SK-N-SH treated with all-trans-retinoic acid at 6 μM for 48 hours (cell line): Measurements from ENCODE around the gene SERTAD3.

Source experiments
- CSDC2 ChIP-seq: fragments of 250-450 bp; sonication (Bioruptor Pico); IDR thresholded peaks from 2 replicates; pipeline ENCODE4 v1.5.0; 2020; ENCODE audit warnings: mild to moderate bottlenecking, moderate library complexity
- ESRRG ChIP-seq: fragments of 250-450 bp; sonication (Bioruptor Pico); IDR thresholded peaks from 2 replicates; pipeline ENCODE4 v1.6.1; 2021; ENCODE audit warnings: mild to moderate bottlenecking
- ISL1 ChIP-seq: fragments of 250-450 bp; sonication (Bioruptor Pico); IDR thresholded peaks from 2 replicates; pipeline ENCODE4 v2.1.2; 2022; ENCODE audit warnings: mild to moderate bottlenecking, moderate library complexity
- RARB ChIP-seq: fragments of 250-450 bp; sonication (Bioruptor Pico); IDR thresholded peaks from 2 replicates; pipeline ENCODE4 v1.8.0; 2021; ENCODE audit warnings: mild to moderate bottlenecking, moderate library complexity
- ZFP3 ChIP-seq: fragments of 250-450 bp; sonication (Bioruptor Pico); IDR thresholded peaks from 2 replicates; pipeline ENCODE4 v1.5.0; 2020; ENCODE audit warnings: mild to moderate bottlenecking, moderate library complexity
- ZNF70 ChIP-seq: fragments of 450-650 bp; formaldehyde crosslinking; IDR thresholded peaks from 2 replicates; pipeline ENCODE4 v1.5.0; 2020; ENCODE audit warnings: mild to moderate bottlenecking, moderate library complexity
- ZNF8 ChIP-seq: fragments of 450-650 bp; formaldehyde crosslinking; IDR thresholded peaks from 2 replicates; pipeline ENCODE4 v1.5.0; 2020; ENCODE audit warnings: mild to moderate bottlenecking, moderate library complexity
- TF ChIP-seq, protein P1 (sequence below): fragments of 250-450 bp; sonication (Bioruptor Pico); IDR thresholded peaks from 2 replicates; pipeline ENCODE4 v1.8.0; 2020; ENCODE audit warnings: mild to moderate bottlenecking, moderate library complexity, borderline replicate concordance
- TF ChIP-seq, protein P2 (sequence below): fragments of 250-450 bp; sonication (Bioruptor Pico); IDR thresholded peaks from 2 replicates; pipeline ENCODE4 v1.5.0; 2020; ENCODE audit warnings: mild to moderate bottlenecking, moderate library complexity

DNA sequence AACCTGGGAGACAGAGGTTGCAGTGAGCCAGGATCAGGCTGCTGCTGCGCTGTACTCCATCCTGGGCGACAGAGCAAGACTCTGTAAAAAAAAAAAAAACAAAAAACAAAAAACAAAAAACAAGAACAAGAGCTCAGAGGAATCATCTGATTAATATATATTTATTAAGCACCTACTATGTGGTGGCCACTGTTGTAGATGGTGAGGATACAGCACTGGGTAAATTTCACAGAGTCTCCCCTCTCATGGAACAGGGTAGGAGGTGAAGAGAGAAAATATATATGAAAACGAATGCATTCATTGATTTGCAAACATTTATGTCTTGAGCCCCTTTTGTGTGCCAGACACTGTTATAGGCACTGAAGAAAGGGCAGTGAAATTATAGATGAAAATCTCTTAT lies 12.4 kb downstream of the SERTAD3 start:
- TF ChIP-seq RARB (CRISPR knock-in tag) (no peak), CSDC2 (CRISPR knock-in tag) (no peak), ESRRG (CRISPR knock-in tag) (no peak), ZFP3 (CRISPR knock-in tag) (no peak), ZNF8 (no peak), ISL1 (no peak), ZNF70 (no peak)
- TF ChIP-seq, protein P1, sequence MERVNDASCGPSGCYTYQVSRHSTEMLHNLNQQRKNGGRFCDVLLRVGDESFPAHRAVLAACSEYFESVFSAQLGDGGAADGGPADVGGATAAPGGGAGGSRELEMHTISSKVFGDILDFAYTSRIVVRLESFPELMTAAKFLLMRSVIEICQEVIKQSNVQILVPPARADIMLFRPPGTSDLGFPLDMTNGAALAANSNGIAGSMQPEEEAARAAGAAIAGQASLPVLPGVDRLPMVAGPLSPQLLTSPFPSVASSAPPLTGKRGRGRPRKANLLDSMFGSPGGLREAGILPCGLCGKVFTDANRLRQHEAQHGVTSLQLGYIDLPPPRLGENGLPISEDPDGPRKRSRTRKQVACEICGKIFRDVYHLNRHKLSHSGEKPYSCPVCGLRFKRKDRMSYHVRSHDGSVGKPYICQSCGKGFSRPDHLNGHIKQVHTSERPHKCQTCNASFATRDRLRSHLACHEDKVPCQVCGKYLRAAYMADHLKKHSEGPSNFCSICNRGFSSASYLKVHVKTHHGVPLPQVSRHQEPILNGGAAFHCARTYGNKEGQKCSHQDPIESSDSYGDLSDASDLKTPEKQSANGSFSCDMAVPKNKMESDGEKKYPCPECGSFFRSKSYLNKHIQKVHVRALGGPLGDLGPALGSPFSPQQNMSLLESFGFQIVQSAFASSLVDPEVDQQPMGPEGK (CRISPR knock-in tag): no peak
- TF ChIP-seq, protein P2, sequence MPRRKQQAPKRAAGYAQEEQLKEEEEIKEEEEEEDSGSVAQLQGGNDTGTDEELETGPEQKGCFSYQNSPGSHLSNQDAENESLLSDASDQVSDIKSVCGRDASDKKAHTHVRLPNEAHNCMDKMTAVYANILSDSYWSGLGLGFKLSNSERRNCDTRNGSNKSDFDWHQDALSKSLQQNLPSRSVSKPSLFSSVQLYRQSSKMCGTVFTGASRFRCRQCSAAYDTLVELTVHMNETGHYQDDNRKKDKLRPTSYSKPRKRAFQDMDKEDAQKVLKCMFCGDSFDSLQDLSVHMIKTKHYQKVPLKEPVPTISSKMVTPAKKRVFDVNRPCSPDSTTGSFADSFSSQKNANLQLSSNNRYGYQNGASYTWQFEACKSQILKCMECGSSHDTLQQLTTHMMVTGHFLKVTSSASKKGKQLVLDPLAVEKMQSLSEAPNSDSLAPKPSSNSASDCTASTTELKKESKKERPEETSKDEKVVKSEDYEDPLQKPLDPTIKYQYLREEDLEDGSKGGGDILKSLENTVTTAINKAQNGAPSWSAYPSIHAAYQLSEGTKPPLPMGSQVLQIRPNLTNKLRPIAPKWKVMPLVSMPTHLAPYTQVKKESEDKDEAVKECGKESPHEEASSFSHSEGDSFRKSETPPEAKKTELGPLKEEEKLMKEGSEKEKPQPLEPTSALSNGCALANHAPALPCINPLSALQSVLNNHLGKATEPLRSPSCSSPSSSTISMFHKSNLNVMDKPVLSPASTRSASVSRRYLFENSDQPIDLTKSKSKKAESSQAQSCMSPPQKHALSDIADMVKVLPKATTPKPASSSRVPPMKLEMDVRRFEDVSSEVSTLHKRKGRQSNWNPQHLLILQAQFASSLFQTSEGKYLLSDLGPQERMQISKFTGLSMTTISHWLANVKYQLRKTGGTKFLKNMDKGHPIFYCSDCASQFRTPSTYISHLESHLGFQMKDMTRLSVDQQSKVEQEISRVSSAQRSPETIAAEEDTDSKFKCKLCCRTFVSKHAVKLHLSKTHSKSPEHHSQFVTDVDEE: no peak
